Upper lobe of left lung (tissue), 6 donors: ENCODE results near the gene ZNF341. TPM values are rescaled to one million over a fixed set of nuclear protein-coding genes. Genes with fewer than 3 reads are reported as not detected.
A peak's percentile ranks its signal among the peaks of the same experiment; 100 is the strongest.

Experiments used
- ATAC-seq, 2 donors: fragments of 200-7000 bp; cut with Tn5 transposase; one replicate each; pipeline ENCODE4 v1.9.1; 2022; ENCODE audit warnings: mild to moderate bottlenecking in 2 of 2, moderate library complexity in 2 of 2; ENCODE audit not compliant: low FRiP score in 2 of 2
- DNase-seq, 2 donors: peaks; one replicate each; pipeline ENCODE4 v3.0.0-alpha.2; 2019 to 2020
- H3K27ac ChIP-seq, 4 donors: fragments of 200-600 bp; sonication (generic); one replicate each; pipeline ENCODE4 v1.5.1; 2016 to 2019
- H3K27me3 ChIP-seq, 4 donors: fragments of 200-600 bp; sonication (generic); one replicate each; pipeline ENCODE4 v1.5.1; 2017 to 2019
- H3K36me3 ChIP-seq, 4 donors: fragments of 200-600 bp; sonication (generic); one replicate each; pipeline ENCODE4 v1.5.1; 2016 to 2019
- H3K4me1 ChIP-seq, 4 donors: fragments of 200-600 bp; sonication (generic); one replicate each; pipeline ENCODE4 v1.5.1; 2018 to 2019
- H3K4me3 ChIP-seq, 4 donors: fragments of 200-600 bp; sonication (generic); one replicate each; pipeline ENCODE4 v1.5.1; 2017 to 2019; ENCODE audit warnings: mild to moderate bottlenecking in 2 of 4, moderate library complexity in 1 of 4
- H3K9me3 ChIP-seq, 4 donors: fragments of 200-600 bp; sonication (generic); one replicate each; pipeline ENCODE4 v1.5.1; 2018 to 2019
- EP300 ChIP-seq, 4 donors: sonication (generic); formaldehyde crosslinking; IDR thresholded peaks; one replicate each; pipeline ENCODE4 v1.5.1; 2017; ENCODE audit warnings: antibody characterized with exemption in 4 of 4, control low read depth in 2 of 4
- POLR2A ChIP-seq, 4 donors: fragments of 450-650 bp; IDR thresholded peaks; one replicate each; pipeline ENCODE4 v1.5.1; 2016 to 2017; ENCODE audit warnings: antibody characterized with exemption in 4 of 4, mild to moderate bottlenecking in 2 of 4
- POLR2AphosphoS5 ChIP-seq, 2 donors: sonication (generic); formaldehyde crosslinking; IDR thresholded peaks; one replicate each; pipeline ENCODE4 v1.5.1; 2017; ENCODE audit warnings: antibody characterized with exemption in 2 of 2
- WGBS, 2 donors: methylation state at CpG; one replicate each; pipeline ENCODE4 v1.1.5; 2017 to 2018; 5-methylcytosine and 5-hydroxymethylcytosine counted together
- total RNA-seq, 6 donors: library from RNA; depleted of rRNA in 4 of 6; stranded (reverse); fragments of >200 nt in 4 of 6; gene quantifications; one replicate each; pipeline versions ENCODE4 v1.1.0 to v1.2.1, GENCODE V29; 2016 to 2021
- TF ChIP-seq, protein P1 (sequence below), 6 experiments: fragments of 450-650 bp in 4 of 6; fragments of 200-600 bp in 2 of 6; sonication (generic) in 2 of 6; IDR thresholded peaks; one replicate each; pipeline ENCODE4 v1.5.1; 2016 to 2019; ENCODE audit warnings: antibody characterized with exemption in 6 of 6
- donor health status: DM: no; HTN: no; CAD: no; lungs with moderate emphysema.
- donor health status: DM: no; HTN: yes; CAD: no; lungs with severe emphysema.

ZNF341 gene
- total RNA-seq, 6 donors from 2014 or later: 2.0 to 17.8 (median 5.0) TPM

DNA sequence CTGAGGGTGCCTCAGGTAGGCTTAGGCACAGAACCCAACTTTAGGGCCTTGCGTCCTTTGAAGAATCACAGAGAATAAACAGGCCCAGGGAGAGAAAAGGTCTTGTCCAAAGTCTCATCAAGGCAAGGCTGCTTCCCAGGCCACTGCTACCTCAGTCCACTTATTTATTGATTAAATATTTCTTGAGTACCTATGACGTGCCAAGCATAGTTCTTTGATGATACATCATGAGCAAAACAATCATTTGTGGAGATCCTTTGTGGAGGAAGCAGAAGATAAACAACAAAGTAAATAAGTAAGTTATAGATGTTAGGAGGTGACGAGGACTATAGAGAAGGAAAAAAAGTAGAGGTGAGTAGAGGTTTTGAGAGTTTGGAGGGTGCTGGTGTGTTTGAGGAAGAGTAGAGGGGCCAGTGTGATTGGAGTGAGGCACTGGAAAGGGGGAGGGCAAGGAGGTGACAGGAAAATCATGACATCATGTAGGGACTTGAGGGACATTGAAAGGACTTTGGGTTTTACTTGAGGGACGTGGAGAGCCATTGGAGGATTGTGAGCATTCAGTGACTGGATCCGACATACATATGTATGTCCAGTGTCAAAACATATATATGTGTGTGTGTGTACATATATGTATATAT, 65.2 kb downstream of the ZNF341 start:
- no peak for ATAC-seq
- Histone ChIP-seq H3K27me3 (no peaks in the 10 kb centered on the region), H3K4me1 (peaks cover 12 to 32% (median 24%) of the 10 kb centered on the region in 4 donors), H3K27ac (peak overlapping the region; percentile 48 to 68 (median 56)), H3K36me3 (no peaks in the 10 kb centered on the region), H3K4me3 (no peak overlapping the region), H3K9me3 (no peaks in the 10 kb centered on the region)
- no peak for DNase-seq
- WGBS, 2 donors: 72 to 81% methylated on average over 5 of the region's 5 CpGs
- TF ChIP-seq, protein P1, sequence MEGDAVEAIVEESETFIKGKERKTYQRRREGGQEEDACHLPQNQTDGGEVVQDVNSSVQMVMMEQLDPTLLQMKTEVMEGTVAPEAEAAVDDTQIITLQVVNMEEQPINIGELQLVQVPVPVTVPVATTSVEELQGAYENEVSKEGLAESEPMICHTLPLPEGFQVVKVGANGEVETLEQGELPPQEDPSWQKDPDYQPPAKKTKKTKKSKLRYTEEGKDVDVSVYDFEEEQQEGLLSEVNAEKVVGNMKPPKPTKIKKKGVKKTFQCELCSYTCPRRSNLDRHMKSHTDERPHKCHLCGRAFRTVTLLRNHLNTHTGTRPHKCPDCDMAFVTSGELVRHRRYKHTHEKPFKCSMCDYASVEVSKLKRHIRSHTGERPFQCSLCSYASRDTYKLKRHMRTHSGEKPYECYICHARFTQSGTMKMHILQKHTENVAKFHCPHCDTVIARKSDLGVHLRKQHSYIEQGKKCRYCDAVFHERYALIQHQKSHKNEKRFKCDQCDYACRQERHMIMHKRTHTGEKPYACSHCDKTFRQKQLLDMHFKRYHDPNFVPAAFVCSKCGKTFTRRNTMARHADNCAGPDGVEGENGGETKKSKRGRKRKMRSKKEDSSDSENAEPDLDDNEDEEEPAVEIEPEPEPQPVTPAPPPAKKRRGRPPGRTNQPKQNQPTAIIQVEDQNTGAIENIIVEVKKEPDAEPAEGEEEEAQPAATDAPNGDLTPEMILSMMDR (IDR thresholded peaks at IDR 0.05): no peak
- TF ChIP-seq POLR2A (IDR thresholded peaks at IDR 0.05) (no peak), EP300 (IDR thresholded peaks at IDR 0.05) (no peak), POLR2AphosphoS5 (IDR thresholded peaks at IDR 0.05) (no peak)

- Histone ChIP-seq H3K9me3 (no peaks in the 10 kb centered on the region), H3K27ac (no peak overlapping the region), H3K4me1 (peaks cover 7 to 18% (median 13%) of the 10 kb centered on the region in 4 donors), H3K36me3 (no peaks in the 10 kb centered on the region), H3K27me3 (no peaks in the 10 kb centered on the region), H3K4me3 (no peak overlapping the region)
- 86% methylated on average over 4 of the region's 4 CpGs for WGBS, 2 donors
- TF ChIP-seq EP300 (IDR thresholded peaks at IDR 0.05) (no peak), POLR2A (IDR thresholded peaks at IDR 0.05) (no peak), POLR2AphosphoS5 (IDR thresholded peaks at IDR 0.05) (no peak)
- TF ChIP-seq, protein P1 (IDR thresholded peaks at IDR 0.05): no peak
- no peak for DNase-seq
- ATAC-seq: no peak
Observed at GRCh38 chr20:33798444-33798843, 66.6 kb downstream of the ZNF341 start.

GRCh38 chr20:33803921-33804337, 72.1 kb downstream of the ZNF341 start:
- TF ChIP-seq EP300 (IDR thresholded peaks at IDR 0.05) (no peak), POLR2AphosphoS5 (IDR thresholded peaks at IDR 0.05) (no peak), POLR2A (IDR thresholded peaks at IDR 0.05) (no peak)
- TF ChIP-seq, protein P1 (IDR thresholded peaks at IDR 0.05): no peak
- WGBS, 2 donors: 73 to 87% methylated on average over 2 of the region's 2 CpGs
- ATAC-seq (no peak), DNase-seq (no peak)
- H3K27me3 ChIP-seq: no peaks in the 10 kb centered on the region
- H3K4me1 ChIP-seq: no peaks in the 10 kb centered on the region
- no peaks in the 10 kb centered on the region for H3K36me3 ChIP-seq
- no peaks in the 10 kb centered on the region for H3K9me3 ChIP-seq
- no peak overlapping the region for H3K4me3 ChIP-seq
- H3K27ac ChIP-seq: no peak overlapping the region

DNA sequence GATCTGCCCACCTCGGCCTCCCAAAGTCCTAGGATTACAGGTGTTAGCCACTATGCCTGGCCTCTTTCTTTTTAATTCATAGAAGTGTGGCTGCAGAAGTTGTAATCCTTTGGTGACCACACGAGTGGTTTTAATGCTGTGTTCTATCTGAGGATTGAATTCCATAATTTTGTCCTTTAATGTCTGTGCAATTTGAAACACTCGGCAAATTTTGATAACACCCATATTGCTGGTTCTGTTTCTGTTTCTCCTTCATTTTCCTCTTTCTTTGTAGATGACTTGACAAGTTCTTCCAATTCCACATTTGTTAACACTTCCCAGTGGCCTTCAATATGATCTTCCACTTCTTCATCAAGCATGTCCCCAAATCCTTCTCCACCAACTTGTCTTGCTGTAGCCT, 76.6 kb downstream of the ZNF341 start:
- H3K27me3 ChIP-seq: no peaks in the 10 kb centered on the region
- WGBS, 2 donors: 88 to 89% methylated on average over 3 of the region's 3 CpGs
- no peak overlapping the region for H3K4me3 ChIP-seq
- TF ChIP-seq EP300 (IDR thresholded peaks at IDR 0.05) (no peak), POLR2AphosphoS5 (IDR thresholded peaks at IDR 0.05) (no peak), POLR2A (IDR thresholded peaks at IDR 0.05) (no peak)
- TF ChIP-seq, protein P1 (IDR thresholded peaks at IDR 0.05): no peak
- no peaks in the 10 kb centered on the region for H3K9me3 ChIP-seq
- H3K36me3 ChIP-seq: no peaks in the 10 kb centered on the region
- H3K27ac ChIP-seq: no peak overlapping the region
- ATAC-seq (no peak), DNase-seq (no peak)
- H3K4me1 ChIP-seq: peaks cover 9 to 15% (median 14%) of the 10 kb centered on the region in 4 donors

DNA sequence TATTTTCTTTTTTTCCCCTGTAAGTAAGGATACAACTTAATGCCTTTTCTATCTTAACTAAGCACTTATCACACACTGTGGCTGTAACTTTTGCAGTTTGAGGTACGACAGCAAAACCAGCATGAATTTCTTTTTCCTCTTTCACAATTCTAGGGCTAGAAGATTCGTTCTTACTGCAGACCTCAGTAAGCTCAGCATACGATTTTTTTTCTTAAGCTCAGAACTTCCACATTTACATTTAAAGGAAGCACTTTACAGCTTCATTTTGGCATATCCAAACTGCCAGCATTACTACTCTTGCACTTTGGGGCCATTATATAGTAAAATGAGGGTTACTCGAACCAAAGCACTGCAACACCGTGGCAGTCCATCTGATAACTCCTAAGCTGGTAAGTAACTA, 78.5 kb downstream of the ZNF341 start:
- Histone ChIP-seq H3K36me3 (no peaks in the 10 kb centered on the region), H3K9me3 (no peaks in the 10 kb centered on the region), H3K4me3 (no peak overlapping the region), H3K4me1 (peaks cover 27 to 33% (median 31%) of the 10 kb centered on the region in 4 donors), H3K27ac (no peak overlapping the region), H3K27me3 (no peaks in the 10 kb centered on the region)
- ATAC-seq: no peak
- TF ChIP-seq POLR2AphosphoS5 (IDR thresholded peaks at IDR 0.05) (no peak), EP300 (IDR thresholded peaks at IDR 0.05) (no peak), POLR2A (IDR thresholded peaks at IDR 0.05) (no peak)
- TF ChIP-seq, protein P1 (IDR thresholded peaks at IDR 0.05): no peak
- 47 to 52% methylated on average over 5 of the region's 5 CpGs for WGBS, 2 donors
- DNase-seq: no peak
